Mucosa of descending colon (tissue), 3 donors: ENCODE results near the gene ASRGL1. TPM values are rescaled to one million over a fixed set of nuclear protein-coding genes. Genes with fewer than 3 reads are reported as not detected.
A peak's percentile ranks its signal among the peaks of the same experiment; 100 is the strongest.
"Not testable (repeated sequence)": the region's sequence is repeated elsewhere in the genome, so short reads cannot be mapped to it uniquely, and the experiment has no call there.

Experiments
- ATAC-seq: fragments of 200-7000 bp; cut with Tn5 transposase; one replicate; pipeline ENCODE4 v1.9.1; 2020; ENCODE audit warnings: mild to moderate bottlenecking, moderate library complexity
- DNase-seq, 3 donors: peaks; one replicate each; pipeline ENCODE4 v3.0.0-alpha.2; 2020
- H3K36me3 ChIP-seq: fragments of 200-600 bp; one replicate; pipeline ENCODE4 v1.8.0; 2021; ENCODE audit warnings: low read depth, mild to moderate bottlenecking
- H3K4me1 ChIP-seq: fragments of 200-600 bp; one replicate; pipeline ENCODE4 v1.8.0; 2021; ENCODE audit warnings: low read depth, mild to moderate bottlenecking
- H3K4me3 ChIP-seq: fragments of 200-600 bp; one replicate; pipeline ENCODE4 v1.8.0; 2021; ENCODE audit warnings: mild to moderate bottlenecking
- H3K9me3 ChIP-seq: fragments of 200-600 bp; one replicate; pipeline ENCODE4 v1.8.0; 2021; ENCODE audit warnings: mild to moderate bottlenecking
- CTCF ChIP-seq: fragments of 200-600 bp; IDR thresholded peaks from one replicate; pipeline ENCODE4 v1.8.0; 2022; ENCODE audit warnings: antibody characterized with exemption, mild to moderate bottlenecking
- intact Hi-C, 2 donors: fragments of 100-400 bp; cut with DNase I in 1 of 2; cut with micrococcal nuclease in 1 of 2; formaldehyde crosslinking; loops; one replicate each; pipeline versions ENCODE4 v1.11.0 to v1.11.1; 2022; cut with DNase I, micrococcal nuclease
- total RNA-seq, 3 donors: library from RNA; stranded (reverse); fragmentation: NEBNext Ultra II Directional in 2 of 3; extraction: Animal tissue kit (Norgen Biotek cat#: 25700) in 2 of 3; gene quantifications; one replicate each; pipeline versions ENCODE4 v1.2.1 to v1.2.4, GENCODE V29; 2021 to 2023
- donor health status: DM: no; HTN: no; CAD: no; lungs with moderate emphysema.
- donor health status: DM: no; HTN: no; CAD: no.
- donor health status: DM: no; HTN: yes; CAD: no.

Gene ASRGL1
- total RNA-seq, 3 donors from 2014 or later: 12.2 to 66.7 (median 13.9) TPM

- Histone ChIP-seq H3K4me3 (no peak overlapping the region), H3K36me3 (no peaks in the 10 kb centered on the region), H3K4me1 (no peaks in the 10 kb centered on the region), H3K9me3 (no peaks in the 10 kb centered on the region)
- no peak for DNase-seq
- no peak for TF ChIP-seq CTCF
- ATAC-seq: no peak
- intact Hi-C loops: loop anchor here in 1 of 2 donors (5.0 kb wide), 1 partner anchor 138 kb away; no protein-coding TSS in a partner anchor
These were observed 27.3 kb upstream of the ASRGL1 start for GRCh38 chr11:62309991-62310390.

- ATAC-seq (no peak), DNase-seq (no peak)
- H3K9me3 ChIP-seq: no peaks in the 10 kb centered on the region
- intact Hi-C loops: no loop called here
- no peaks in the 10 kb centered on the region for H3K36me3 ChIP-seq
- no peak overlapping the region for H3K4me3 ChIP-seq
- no peak for TF ChIP-seq CTCF
- H3K4me1 ChIP-seq: no peaks in the 10 kb centered on the region
These were observed 21.8 kb upstream of the ASRGL1 start for GRCh38 chr11:62315431-62315830.

- ATAC-seq: peak; percentile 87
- intact Hi-C loops: no loop called here
- Histone ChIP-seq H3K4me3 (no peak overlapping the region), H3K9me3 (no peaks in the 10 kb centered on the region), H3K36me3 (no peaks in the 10 kb centered on the region), H3K4me1 (peaks cover 2% of the 10 kb centered on the region)
- TF ChIP-seq CTCF: no peak
- peak in 1 of 3 donors; percentile 35 for DNase-seq
These were observed 14.7 kb upstream of the ASRGL1 start for GRCh38 chr11:62322524-62322923.

- H3K4me3 ChIP-seq: no peak overlapping the region
- ATAC-seq: peak; percentile 40
- intact Hi-C loops: no loop called here
- peaks cover 2% of the 10 kb centered on the region for H3K4me1 ChIP-seq
- TF ChIP-seq CTCF: no peak
- no peaks in the 10 kb centered on the region for H3K36me3 ChIP-seq
- peak in 1 of 3 donors; percentile 58 for DNase-seq
- H3K9me3 ChIP-seq: no peaks in the 10 kb centered on the region
These were observed 12.3 kb upstream of the ASRGL1 start for GRCh38 chr11:62324731-62325556.

- intact Hi-C loops, H3K9me3 ChIP-seq, H3K4me1 ChIP-seq, H3K4me3 ChIP-seq, H3K36me3 ChIP-seq: not testable (repeated sequence)
- DNase-seq (peak in 1 of 3 donors; percentile 22), ATAC-seq (peak; percentile 33)
These were observed 11.5 kb upstream of the ASRGL1 start for GRCh38 chr11:62325781-62326180.

- not testable (repeated sequence) for ATAC-seq, H3K9me3 ChIP-seq
- DNase-seq: peak in 1 of 3 donors; percentile 17
These were observed 10.5 kb upstream of the ASRGL1 start for GRCh38 chr11:62326719-62327118.

GRCh38 chr11:62327541-62327940 lies 9.7 kb upstream of the ASRGL1 start:
- H3K4me3 ChIP-seq, H3K36me3 ChIP-seq, H3K4me1 ChIP-seq, intact Hi-C loops, DNase-seq, H3K9me3 ChIP-seq, ATAC-seq: not testable (repeated sequence)

More at GRCh38 chr11:62326719-62327118, 10.5 kb upstream of the ASRGL1 start:
- intact Hi-C loops, H3K36me3 ChIP-seq, H3K4me3 ChIP-seq, H3K4me1 ChIP-seq: not testable (repeated sequence)

- DNase-seq, ATAC-seq, intact Hi-C loops, H3K4me1 ChIP-seq, H3K4me3 ChIP-seq, H3K9me3 ChIP-seq, H3K36me3 ChIP-seq: not testable (repeated sequence)
These were observed 6.0 kb upstream of the ASRGL1 start for GRCh38 chr11:62331264-62331663.
